GM12875 (cell line): Measurements from ENCODE around the gene MAP4K4.

Experiments
- H3K4me3 ChIP-seq: one replicate; pipeline ENCODE4 v1.5.1; 2011; ENCODE audit warnings: low read depth, low read length, control low read depth
- TF ChIP-seq, protein P1 (sequence below): IDR thresholded peaks from 2 replicates; pipeline ENCODE4 v1.5.1; 2011; ENCODE audit warnings: low read depth, mild to moderate bottlenecking, control low read depth, inconsistent platforms, low read length, moderate library complexity, borderline replicate concordance; ENCODE audit not compliant: insufficient read depth

Gene MAP4K4

DNA sequence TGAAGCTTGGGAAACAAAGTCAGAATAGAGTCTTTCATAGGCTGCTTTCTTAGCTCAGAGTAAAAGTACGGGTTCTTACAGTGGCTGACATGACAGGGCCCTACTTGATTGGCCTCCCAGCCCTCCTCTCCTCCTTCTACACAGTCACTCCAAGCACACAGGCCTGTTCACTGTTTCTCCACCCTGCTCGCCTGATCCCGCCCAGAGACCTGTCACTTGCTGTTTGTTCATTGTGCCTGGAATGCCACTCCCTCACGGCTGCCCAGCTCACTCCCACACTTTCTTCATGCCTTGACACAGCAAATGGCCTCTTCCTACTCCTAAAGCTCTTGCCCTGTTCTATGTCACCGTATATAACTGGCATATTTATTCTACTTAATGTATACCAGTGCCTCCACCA, 104.8 kb downstream of the MAP4K4 start:
- TF ChIP-seq, protein P1, sequence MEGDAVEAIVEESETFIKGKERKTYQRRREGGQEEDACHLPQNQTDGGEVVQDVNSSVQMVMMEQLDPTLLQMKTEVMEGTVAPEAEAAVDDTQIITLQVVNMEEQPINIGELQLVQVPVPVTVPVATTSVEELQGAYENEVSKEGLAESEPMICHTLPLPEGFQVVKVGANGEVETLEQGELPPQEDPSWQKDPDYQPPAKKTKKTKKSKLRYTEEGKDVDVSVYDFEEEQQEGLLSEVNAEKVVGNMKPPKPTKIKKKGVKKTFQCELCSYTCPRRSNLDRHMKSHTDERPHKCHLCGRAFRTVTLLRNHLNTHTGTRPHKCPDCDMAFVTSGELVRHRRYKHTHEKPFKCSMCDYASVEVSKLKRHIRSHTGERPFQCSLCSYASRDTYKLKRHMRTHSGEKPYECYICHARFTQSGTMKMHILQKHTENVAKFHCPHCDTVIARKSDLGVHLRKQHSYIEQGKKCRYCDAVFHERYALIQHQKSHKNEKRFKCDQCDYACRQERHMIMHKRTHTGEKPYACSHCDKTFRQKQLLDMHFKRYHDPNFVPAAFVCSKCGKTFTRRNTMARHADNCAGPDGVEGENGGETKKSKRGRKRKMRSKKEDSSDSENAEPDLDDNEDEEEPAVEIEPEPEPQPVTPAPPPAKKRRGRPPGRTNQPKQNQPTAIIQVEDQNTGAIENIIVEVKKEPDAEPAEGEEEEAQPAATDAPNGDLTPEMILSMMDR = no peak
- H3K4me3 ChIP-seq = no peak overlapping the region

DNA sequence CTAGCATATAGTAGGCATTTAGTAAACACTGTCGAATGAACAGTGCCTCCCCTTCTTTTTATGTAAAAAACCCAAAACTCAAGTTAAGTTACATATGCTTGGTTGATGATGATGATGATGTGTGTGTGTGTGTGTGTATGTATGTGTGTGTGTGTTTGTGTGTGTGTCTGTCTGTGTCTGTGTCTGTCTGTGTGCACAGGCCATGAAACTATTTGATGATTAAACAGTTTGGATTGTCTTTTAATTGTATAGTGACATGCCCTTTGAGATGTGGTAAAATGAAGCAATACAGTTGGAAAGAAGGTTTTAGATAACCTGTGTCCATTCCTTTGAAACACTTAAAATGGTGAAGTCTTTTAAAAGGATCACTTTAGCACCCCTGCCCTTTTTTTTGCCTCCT, 105.6 kb downstream of the MAP4K4 start:
- H3K4me3 ChIP-seq = no peak overlapping the region
- TF ChIP-seq, protein P1 = no peak

DNA sequence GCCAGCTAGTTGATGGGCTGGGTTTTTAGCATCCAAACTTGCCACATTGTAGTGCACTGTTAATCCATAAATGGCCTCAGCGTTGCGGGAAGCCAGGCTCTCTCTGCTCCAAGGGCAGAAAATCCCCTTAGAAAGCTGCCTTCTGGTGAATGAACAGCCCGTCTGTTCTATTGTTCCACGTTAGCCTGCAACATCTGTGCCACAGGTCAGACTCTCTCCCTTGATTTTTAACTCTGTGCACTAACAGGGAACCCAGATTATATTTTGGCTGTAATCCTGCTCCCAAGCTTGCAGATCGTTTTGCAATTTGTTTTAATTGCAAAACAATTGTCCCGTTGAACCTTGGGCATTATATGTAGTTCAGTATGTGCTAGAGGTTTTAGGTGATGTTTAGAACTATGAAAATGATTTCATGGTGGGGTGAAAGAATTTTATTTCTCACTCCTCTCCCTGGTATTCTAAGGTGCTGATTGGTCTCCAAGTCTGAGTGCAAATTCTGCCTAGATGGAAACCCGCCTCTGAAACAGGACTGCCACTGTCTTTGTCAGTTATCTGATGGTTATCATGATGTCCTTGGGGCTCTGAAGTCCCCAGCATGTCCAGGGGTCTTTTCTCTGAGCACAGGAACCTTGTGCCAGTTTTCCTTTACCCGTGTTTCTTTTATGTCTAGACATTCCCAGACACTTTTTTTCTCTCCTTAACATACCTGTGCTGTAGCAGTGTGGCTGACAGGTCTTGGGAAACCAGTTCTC, 106.6 kb downstream of the MAP4K4 start:
- TF ChIP-seq, protein P1 = no peak
- H3K4me3 ChIP-seq = no peak overlapping the region

DNA sequence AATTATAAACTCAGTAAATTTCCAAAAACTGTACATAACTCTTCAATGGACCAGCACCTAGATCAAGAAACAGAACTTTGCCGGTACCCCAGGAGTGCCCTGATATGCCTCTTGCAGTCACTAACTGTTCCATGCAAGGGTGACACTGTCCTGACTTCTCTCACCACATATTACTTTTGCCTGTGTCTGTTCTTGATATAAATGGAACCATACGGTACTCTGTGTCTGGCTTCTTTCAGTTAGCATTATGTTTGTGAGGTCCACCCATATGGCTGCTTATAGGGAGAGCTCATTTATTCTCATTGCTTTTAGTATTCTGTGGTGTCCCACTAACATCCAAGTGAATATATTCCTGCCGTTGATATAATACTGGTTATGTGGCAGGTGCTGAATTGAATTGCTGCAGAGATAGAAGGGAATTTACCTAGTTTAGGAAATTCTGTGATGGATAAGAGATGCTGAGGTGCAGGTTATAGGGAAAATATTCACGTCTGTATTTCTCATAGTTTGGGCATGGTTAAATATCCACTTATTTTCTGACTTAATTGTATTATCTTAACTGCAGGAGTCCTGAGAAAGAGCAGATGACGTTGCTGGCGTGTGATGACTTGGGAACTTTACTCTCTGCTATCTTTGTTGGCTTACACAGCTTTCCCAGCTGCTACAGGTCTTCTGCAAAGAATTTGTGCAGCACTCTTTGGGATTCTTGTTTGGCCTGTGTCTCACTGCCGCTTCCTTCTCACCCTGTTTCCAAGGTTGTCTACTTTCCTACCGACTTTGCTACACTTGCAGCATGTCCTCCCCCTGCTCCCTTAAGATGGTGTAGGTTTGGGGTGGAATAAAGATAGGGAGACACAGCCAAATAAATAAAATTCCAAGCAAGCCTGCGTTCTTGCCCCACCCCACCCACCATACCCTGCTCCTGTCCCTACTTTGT, 107.9 kb downstream of the MAP4K4 start:
- no peak overlapping the region for H3K4me3 ChIP-seq
- TF ChIP-seq, protein P1 = no peak

DNA sequence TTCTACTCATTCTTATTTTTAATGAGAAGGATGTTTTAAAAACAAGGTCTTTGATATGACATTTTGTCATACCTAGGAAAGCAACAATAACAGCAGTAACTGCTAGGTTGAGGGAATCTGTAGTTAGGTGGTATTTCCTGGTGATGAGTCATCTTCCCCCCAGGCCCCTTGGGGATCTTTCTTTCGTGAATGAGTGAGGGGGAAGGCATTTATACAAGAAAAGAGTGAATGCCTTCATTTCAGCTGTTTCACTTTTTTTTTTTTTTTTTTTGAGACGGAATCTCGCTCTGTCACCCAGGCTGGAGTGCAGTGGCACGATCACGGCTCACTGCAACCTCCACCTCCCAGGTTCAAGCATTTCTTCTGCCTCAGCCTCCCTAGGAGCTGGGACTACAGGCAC, 108.6 kb downstream of the MAP4K4 start:
- TF ChIP-seq, protein P1 = no peak

DNA sequence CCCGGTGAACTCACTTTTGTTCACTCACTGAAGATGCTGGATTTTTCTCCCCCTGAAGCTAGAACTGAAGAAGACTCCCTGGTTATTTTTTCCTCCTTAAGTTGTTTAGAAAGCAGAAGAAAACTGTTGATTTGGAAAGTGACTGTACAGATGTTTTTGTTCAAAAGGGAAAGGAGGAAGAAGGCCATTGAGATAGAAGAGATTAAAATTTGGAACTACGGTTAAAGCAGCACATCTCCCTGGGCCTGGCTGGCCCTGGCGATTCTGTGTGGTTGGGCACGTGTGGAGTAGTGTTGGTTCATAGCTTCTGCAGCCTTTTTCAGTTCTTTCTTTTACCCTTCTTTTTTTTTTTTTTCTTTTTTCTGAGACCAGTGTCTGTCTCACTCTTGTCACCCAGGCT, 109.2 kb downstream of the MAP4K4 start:
- no peak overlapping the region for H3K4me3 ChIP-seq
- TF ChIP-seq, protein P1 = no peak

More for the DNA sequence above, 108.6 kb downstream of the MAP4K4 start:
- H3K4me3 ChIP-seq = no peak overlapping the region
